HEK293 (cell line): ENCODE results near the gene LIN37.

Experiments
- GFI1B ChIP-seq: fragments of 450-650 bp; formaldehyde crosslinking; IDR thresholded peaks from 2 replicates; pipeline ENCODE4 v1.5.1; 2016; ENCODE audit warnings: missing biosample characterization, missing genetic modification characterization
- KLF7 ChIP-seq: fragments of 450-650 bp; formaldehyde crosslinking; IDR thresholded peaks from 2 replicates; pipeline ENCODE4 v1.5.1; 2016; ENCODE audit warnings: missing biosample characterization, missing genetic modification characterization, borderline replicate concordance
- KLF9 ChIP-seq: fragments of 450-650 bp; formaldehyde crosslinking; IDR thresholded peaks from 2 replicates; pipeline ENCODE4 v1.5.1; 2016; ENCODE audit warnings: missing biosample characterization, missing genetic modification characterization, low read depth
- MYNN ChIP-seq: fragments of 450-650 bp; formaldehyde crosslinking; IDR thresholded peaks from 2 replicates; pipeline ENCODE4 v1.5.1; 2016; ENCODE audit warnings: missing biosample characterization, missing genetic modification characterization, borderline replicate concordance
- RBAK ChIP-seq: fragments of 450-650 bp; formaldehyde crosslinking; IDR thresholded peaks from 2 replicates; pipeline ENCODE4 v1.5.1; 2016; ENCODE audit warnings: missing biosample characterization, missing genetic modification characterization
- SCRT2 ChIP-seq: fragments of 450-650 bp; formaldehyde crosslinking; IDR thresholded peaks from 2 replicates; pipeline ENCODE4 v1.5.1; 2016; ENCODE audit warnings: missing biosample characterization, missing genetic modification characterization
- SETDB1 ChIP-seq: IDR thresholded peaks from one replicate; pipeline ENCODE4 v1.6.1; 2017; ENCODE audit warnings: mild to moderate bottlenecking, low read length, moderate library complexity, mixed read lengths; ENCODE audit not compliant: insufficient read length
- SP7 ChIP-seq: fragments of 450-650 bp; formaldehyde crosslinking; IDR thresholded peaks from 2 replicates; pipeline ENCODE4 v1.5.1; 2016; ENCODE audit warnings: missing biosample characterization, missing genetic modification characterization
- YY1 ChIP-seq: fragments of 450-650 bp; formaldehyde crosslinking; IDR thresholded peaks from 2 replicates; pipeline ENCODE4 v1.5.1; 2018; ENCODE audit warnings: missing biosample characterization, missing genetic modification characterization
- ZBTB20 ChIP-seq: fragments of 450-650 bp; formaldehyde crosslinking; IDR thresholded peaks from 2 replicates; pipeline ENCODE4 v1.5.1; 2016; ENCODE audit warnings: missing biosample characterization, missing genetic modification characterization
- ZBTB21 ChIP-seq: fragments of 450-650 bp; formaldehyde crosslinking; IDR thresholded peaks from 2 replicates; pipeline ENCODE4 v1.5.1; 2017; ENCODE audit warnings: missing biosample characterization, missing genetic modification characterization
- ZNF114 ChIP-seq: fragments of 450-650 bp; formaldehyde crosslinking; IDR thresholded peaks from 2 replicates; pipeline ENCODE4 v1.5.0; 2017; ENCODE audit warnings: missing biosample characterization, missing genetic modification characterization
- ZNF121 ChIP-seq: fragments of 450-650 bp; formaldehyde crosslinking; IDR thresholded peaks from 2 replicates; pipeline ENCODE4 v1.5.1; 2016; ENCODE audit warnings: missing biosample characterization, missing genetic modification characterization
- ZNF146 ChIP-seq: fragments of 450-650 bp; formaldehyde crosslinking; IDR thresholded peaks from 2 replicates; pipeline ENCODE4 v1.5.1; 2016; ENCODE audit warnings: missing biosample characterization, missing genetic modification characterization
- ZNF175 ChIP-seq: fragments of 450-650 bp; formaldehyde crosslinking; IDR thresholded peaks from 2 replicates; pipeline ENCODE4 v1.5.1; 2016; ENCODE audit warnings: missing biosample characterization, missing genetic modification characterization
- ZNF2 ChIP-seq: fragments of 450-650 bp; formaldehyde crosslinking; IDR thresholded peaks from 2 replicates; pipeline ENCODE4 v1.5.1; 2016; ENCODE audit warnings: missing biosample characterization, missing genetic modification characterization
- ZNF239 ChIP-seq: fragments of 450-650 bp; formaldehyde crosslinking; IDR thresholded peaks from 2 replicates; pipeline ENCODE4 v1.5.1; 2016; ENCODE audit warnings: missing biosample characterization, missing genetic modification characterization
- ZNF248 ChIP-seq: fragments of 450-650 bp; formaldehyde crosslinking; IDR thresholded peaks from 2 replicates; pipeline ENCODE4 v1.5.1; 2017; ENCODE audit warnings: missing biosample characterization, missing genetic modification characterization
- ZNF423 ChIP-seq: fragments of 450-650 bp; formaldehyde crosslinking; IDR thresholded peaks from 2 replicates; pipeline ENCODE4 v1.5.1; 2016; ENCODE audit warnings: missing biosample characterization, missing genetic modification characterization
- ZNF571 ChIP-seq: fragments of 450-650 bp; formaldehyde crosslinking; IDR thresholded peaks from 2 replicates; pipeline ENCODE4 v1.5.0; 2017; ENCODE audit warnings: missing biosample characterization, missing genetic modification characterization
- ZNF610 ChIP-seq: fragments of 450-650 bp; formaldehyde crosslinking; IDR thresholded peaks from 2 replicates; pipeline ENCODE4 v1.5.1; 2016; ENCODE audit warnings: missing biosample characterization, missing genetic modification characterization, borderline replicate concordance
- ZNF660 ChIP-seq: fragments of 450-650 bp; IDR thresholded peaks from 2 replicates; pipeline ENCODE4 v1.5.1; 2018; ENCODE audit warnings: missing biosample characterization, mild to moderate bottlenecking, missing genetic modification characterization
- ZNF785 ChIP-seq: fragments of 450-650 bp; formaldehyde crosslinking; IDR thresholded peaks from 2 replicates; pipeline ENCODE4 v1.5.1; 2016; ENCODE audit warnings: missing biosample characterization, missing genetic modification characterization
- TF ChIP-seq, protein P1 (sequence below): fragments of 450-650 bp; formaldehyde crosslinking; IDR thresholded peaks from 2 replicates; pipeline ENCODE4 v1.5.1; 2016; ENCODE audit warnings: missing biosample characterization, missing genetic modification characterization, borderline replicate concordance
- TF ChIP-seq, protein P2 (sequence below): fragments of 450-650 bp; formaldehyde crosslinking; IDR thresholded peaks from 2 replicates; pipeline ENCODE4 v1.5.1; 2017; ENCODE audit warnings: missing biosample characterization, missing genetic modification characterization
- TF ChIP-seq, protein P3 (sequence below): fragments of 450-650 bp; formaldehyde crosslinking; optimal IDR thresholded peaks from 2 replicates; pipeline ENCODE3; 2016; ENCODE audit warnings: missing biosample characterization, mild to moderate bottlenecking, missing genetic modification characterization
- TF ChIP-seq, protein P4 (sequence below): fragments of 450-650 bp; formaldehyde crosslinking; IDR thresholded peaks from 2 replicates; pipeline ENCODE4 v1.5.1; 2016; ENCODE audit warnings: missing biosample characterization, missing genetic modification characterization

Gene LIN37

DNA sequence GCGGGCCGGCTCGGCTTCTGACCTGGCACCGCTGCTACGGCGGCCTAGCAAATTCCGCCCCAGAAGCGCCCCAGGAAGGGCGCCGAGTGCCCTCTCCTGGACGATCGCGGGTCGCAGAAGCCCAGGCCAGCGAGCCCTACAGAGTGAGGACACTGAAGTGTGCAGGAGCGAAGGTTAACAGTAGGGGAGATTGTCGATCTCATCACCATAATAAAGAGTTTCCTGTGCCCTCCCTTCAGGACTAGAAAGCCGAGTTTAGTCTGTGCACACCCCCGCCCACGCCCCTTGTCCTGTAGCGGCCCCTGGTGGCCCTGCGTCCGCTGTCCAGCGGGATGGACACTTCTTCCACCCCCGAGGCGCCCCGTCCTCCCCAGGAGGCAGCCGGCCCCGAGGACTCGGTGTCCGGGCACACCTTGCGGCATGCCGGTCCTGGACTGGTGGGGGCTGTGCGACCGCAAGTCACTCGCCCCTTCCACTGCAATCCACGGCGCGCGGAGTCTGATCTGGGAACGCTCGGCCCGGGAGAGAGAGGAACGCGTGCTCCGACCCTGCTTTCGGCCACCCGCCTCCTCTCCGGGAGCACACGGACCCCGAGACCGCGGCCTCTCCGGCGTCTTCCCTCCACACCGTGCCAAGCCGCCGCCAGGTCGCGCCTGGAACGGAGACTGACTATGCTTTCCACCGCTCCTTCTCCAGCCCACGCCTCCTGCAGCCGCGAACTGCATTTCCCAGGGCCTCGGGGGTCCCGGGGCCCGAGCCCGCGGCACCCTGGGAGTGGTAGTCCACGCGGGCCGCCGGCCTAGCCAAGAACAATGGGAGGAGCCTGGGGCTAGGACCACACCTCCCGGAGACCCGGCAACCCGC is 31.3 kb upstream of the LIN37 start (continued):
- TF ChIP-seq ZNF423 (tag by site-specific recombination) (peak; percentile 82), ZNF610 (tag by site-specific recombination) (peak; percentile 95), ZNF571 (no peak), ZNF175 (no peak), SETDB1 (no peak), ZBTB21 (peak; percentile 80; the same call in 1 of the 2 replicates), ZBTB20 (tag by site-specific recombination) (peak; percentile 100), SCRT2 (peak; percentile 74; the same call in 1 of the 2 replicates), RBAK (tag by site-specific recombination) (no peak), ZNF2 (peak; percentile 98), YY1 (tag by site-specific recombination) (peak; percentile 86), ZNF121 (tag by site-specific recombination) (peak; percentile 70; the same call in 1 of the 2 replicates), ZNF785 (tag by site-specific recombination) (peak; percentile 91; the same call in 1 of the 2 replicates), GFI1B (no peak; the same call in 1 of the 2 replicates), ZNF114 (tag by site-specific recombination) (no peak), SP7 (peak; percentile 92), KLF7 (peak; percentile 88), ZNF660 (tag by site-specific recombination) (peak; percentile 82), MYNN (no peak), ZNF248 (tag by site-specific recombination) (no peak), KLF9 (tag by site-specific recombination) (peak; percentile 99), ZNF239 (peak; percentile 68; the same call in 1 of the 2 replicates), ZNF146 (tag by site-specific recombination) (peak; percentile 57; the same call in 1 of the 2 replicates)
- TF ChIP-seq, protein P1, sequence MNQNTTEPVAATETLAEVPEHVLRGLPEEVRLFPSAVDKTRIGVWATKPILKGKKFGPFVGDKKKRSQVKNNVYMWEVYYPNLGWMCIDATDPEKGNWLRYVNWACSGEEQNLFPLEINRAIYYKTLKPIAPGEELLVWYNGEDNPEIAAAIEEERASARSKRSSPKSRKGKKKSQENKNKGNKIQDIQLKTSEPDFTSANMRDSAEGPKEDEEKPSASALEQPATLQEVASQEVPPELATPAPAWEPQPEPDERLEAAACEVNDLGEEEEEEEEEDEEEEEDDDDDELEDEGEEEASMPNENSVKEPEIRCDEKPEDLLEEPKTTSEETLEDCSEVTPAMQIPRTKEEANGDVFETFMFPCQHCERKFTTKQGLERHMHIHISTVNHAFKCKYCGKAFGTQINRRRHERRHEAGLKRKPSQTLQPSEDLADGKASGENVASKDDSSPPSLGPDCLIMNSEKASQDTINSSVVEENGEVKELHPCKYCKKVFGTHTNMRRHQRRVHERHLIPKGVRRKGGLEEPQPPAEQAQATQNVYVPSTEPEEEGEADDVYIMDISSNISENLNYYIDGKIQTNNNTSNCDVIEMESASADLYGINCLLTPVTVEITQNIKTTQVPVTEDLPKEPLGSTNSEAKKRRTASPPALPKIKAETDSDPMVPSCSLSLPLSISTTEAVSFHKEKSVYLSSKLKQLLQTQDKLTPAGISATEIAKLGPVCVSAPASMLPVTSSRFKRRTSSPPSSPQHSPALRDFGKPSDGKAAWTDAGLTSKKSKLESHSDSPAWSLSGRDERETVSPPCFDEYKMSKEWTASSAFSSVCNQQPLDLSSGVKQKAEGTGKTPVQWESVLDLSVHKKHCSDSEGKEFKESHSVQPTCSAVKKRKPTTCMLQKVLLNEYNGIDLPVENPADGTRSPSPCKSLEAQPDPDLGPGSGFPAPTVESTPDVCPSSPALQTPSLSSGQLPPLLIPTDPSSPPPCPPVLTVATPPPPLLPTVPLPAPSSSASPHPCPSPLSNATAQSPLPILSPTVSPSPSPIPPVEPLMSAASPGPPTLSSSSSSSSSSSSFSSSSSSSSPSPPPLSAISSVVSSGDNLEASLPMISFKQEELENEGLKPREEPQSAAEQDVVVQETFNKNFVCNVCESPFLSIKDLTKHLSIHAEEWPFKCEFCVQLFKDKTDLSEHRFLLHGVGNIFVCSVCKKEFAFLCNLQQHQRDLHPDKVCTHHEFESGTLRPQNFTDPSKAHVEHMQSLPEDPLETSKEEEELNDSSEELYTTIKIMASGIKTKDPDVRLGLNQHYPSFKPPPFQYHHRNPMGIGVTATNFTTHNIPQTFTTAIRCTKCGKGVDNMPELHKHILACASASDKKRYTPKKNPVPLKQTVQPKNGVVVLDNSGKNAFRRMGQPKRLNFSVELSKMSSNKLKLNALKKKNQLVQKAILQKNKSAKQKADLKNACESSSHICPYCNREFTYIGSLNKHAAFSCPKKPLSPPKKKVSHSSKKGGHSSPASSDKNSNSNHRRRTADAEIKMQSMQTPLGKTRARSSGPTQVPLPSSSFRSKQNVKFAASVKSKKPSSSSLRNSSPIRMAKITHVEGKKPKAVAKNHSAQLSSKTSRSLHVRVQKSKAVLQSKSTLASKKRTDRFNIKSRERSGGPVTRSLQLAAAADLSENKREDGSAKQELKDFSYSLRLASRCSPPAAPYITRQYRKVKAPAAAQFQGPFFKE (tag by site-specific recombination) = 0 out of 2 replicates have a peak, but pooled peaks have one; percentile 65
- TF ChIP-seq, protein P2, sequence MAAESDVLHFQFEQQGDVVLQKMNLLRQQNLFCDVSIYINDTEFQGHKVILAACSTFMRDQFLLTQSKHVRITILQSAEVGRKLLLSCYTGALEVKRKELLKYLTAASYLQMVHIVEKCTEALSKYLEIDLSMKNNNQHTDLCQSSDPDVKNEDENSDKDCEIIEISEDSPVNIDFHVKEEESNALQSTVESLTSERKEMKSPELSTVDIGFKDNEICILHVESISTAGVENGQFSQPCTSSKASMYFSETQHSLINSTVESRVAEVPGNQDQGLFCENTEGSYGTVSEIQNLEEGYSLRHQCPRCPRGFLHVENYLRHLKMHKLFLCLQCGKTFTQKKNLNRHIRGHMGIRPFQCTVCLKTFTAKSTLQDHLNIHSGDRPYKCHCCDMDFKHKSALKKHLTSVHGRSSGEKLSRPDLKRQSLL (tag by site-specific recombination) = no peak
- TF ChIP-seq, protein P3, sequence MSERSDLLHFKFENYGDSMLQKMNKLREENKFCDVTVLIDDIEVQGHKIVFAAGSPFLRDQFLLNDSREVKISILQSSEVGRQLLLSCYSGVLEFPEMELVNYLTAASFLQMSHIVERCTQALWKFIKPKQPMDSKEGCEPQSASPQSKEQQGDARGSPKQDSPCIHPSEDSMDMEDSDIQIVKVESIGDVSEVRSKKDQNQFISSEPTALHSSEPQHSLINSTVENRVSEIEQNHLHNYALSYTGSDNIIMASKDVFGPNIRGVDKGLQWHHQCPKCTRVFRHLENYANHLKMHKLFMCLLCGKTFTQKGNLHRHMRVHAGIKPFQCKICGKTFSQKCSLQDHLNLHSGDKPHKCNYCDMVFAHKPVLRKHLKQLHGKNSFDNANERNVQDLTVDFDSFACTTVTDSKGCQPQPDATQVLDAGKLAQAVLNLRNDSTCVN = peak; percentile 99
- TF ChIP-seq, protein P4, sequence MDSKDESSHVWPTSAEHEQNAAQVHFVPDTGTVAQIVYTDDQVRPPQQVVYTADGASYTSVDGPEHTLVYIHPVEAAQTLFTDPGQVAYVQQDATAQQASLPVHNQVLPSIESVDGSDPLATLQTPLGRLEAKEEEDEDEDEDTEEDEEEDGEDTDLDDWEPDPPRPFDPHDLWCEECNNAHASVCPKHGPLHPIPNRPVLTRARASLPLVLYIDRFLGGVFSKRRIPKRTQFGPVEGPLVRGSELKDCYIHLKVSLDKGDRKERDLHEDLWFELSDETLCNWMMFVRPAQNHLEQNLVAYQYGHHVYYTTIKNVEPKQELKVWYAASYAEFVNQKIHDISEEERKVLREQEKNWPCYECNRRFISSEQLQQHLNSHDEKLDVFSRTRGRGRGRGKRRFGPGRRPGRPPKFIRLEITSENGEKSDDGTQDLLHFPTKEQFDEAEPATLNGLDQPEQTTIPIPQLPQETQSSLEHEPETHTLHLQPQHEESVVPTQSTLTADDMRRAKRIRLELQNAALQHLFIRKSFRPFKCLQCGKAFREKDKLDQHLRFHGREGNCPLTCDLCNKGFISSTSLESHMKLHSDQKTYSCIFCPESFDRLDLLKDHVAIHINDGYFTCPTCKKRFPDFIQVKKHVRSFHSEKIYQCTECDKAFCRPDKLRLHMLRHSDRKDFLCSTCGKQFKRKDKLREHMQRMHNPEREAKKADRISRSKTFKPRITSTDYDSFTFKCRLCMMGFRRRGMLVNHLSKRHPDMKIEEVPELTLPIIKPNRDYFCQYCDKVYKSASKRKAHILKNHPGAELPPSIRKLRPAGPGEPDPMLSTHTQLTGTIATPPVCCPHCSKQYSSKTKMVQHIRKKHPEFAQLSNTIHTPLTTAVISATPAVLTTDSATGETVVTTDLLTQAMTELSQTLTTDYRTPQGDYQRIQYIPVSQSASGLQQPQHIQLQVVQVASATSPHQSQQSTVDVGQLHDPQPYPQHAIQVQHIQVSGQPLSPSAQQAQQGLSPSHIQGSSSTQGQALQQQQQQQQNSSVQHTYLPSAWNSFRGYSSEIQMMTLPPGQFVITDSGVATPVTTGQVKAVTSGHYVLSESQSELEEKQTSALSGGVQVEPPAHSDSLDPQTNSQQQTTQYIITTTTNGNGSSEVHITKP (tag by site-specific recombination) = peak; percentile 96
